ENCODE measurements around the gene MSI2.

MSI2 gene

DNA sequence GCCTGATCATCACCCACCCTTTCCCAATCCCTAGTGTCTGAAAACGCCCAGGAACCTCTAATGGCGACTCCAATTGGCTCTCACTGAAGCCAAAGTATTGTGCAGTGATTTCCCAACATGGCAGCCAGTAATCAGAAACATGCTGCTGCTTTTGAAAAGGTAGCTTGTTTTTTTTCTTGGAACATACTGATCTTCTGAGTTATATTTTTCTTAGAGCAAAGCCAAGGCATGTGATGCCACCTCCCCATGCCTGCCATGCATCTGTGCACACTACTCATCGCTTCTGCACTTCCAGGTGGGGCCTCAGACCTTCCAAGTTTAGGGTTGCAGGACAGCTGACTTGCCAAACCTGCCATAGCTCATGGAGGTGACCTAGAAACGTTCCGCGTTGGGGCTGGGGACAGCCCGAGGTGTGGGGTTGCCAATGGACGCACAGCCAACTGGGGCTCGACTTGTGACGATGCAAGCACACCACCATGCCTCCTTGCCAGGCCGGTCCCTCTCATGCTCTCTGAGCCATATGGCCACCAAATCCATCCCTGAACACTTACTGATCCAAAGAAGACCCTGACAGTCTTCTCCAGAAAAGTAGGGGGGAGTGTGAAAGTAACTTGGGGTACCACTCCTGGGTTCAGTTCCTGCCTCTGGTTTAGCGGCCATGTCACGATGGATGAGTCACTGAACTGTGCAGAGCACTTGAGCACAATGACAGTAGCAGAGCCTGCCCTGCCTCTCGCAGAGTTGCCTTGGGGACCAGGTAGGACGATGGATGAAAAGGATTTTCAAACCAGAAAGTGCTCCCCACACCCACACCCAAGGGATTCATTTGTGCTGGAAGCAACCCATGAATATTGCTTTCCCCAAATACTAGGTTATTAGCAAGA lies 333.1 kb downstream of the MSI2 start:
- DNase-seq = no peak

GRCh38 chr17:57593739-57594462 lies 337.6 kb downstream of the MSI2 start:
- no peak for DNase-seq

GRCh38 chr17:57594767-57595166 lies 338.4 kb downstream of the MSI2 start:
- no peak for DNase-seq

- DNase-seq = no peak
Measured at GRCh38 chr17:57595426-57595825, 339.1 kb downstream of the MSI2 start.

- no peak for DNase-seq
Measured at GRCh38 chr17:57595947-57596695, 339.8 kb downstream of the MSI2 start.

DNA sequence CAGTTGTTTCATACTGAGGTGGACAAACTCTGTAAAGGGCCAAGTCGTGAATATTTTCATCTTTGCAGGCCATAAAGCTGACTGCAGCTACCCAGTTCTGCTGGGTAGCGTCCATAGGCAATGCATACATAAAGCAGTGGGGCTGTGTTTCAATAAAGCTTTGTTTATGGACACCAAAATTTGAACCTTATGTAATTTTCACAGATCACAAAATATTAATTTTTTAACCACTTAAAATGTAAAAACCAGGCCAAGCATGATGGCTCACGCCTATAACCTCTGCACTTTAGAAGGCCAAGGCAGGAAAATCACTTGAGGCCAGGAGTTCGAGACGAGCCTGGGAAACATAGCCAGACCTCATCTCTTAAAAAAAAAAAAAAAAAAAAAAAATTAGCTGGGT lies 340.8 kb downstream of the MSI2 start:
- no peak for DNase-seq

GRCh38 chr17:57597531-57598453 lies 341.5 kb downstream of the MSI2 start:
- DNase-seq = peak in 1 of 2 donors; percentile 42

- DNase-seq = no peak
Measured at GRCh38 chr17:57599271-57600045, 343.1 kb downstream of the MSI2 start.

- DNase-seq = peak; percentile 31 to 33
Measured at GRCh38 chr17:57600074-57600473, 343.8 kb downstream of the MSI2 start.

- no peak for DNase-seq
Measured at GRCh38 chr17:57601143-57601735, 344.9 kb downstream of the MSI2 start.

DNA sequence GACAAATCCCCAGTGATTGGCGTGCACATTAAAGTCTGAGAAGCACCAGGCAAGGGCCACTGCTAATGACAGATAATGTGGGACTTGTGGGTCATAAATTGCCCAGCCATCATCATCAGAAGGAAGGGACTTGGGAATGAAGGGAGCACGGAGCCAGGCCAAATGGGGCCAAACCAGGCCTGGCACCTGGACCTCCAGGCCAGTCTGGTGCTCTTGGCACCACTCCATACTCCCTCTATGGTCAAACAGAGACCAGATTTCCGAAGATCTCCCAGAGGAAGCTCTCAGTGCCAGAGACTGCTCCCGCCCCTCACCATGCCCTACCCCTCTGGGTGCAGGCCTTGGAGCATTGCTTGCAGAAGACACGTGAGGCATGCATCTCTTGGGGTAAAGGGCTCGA lies 346.6 kb downstream of the MSI2 start:
- DNase-seq = no peak

DNA sequence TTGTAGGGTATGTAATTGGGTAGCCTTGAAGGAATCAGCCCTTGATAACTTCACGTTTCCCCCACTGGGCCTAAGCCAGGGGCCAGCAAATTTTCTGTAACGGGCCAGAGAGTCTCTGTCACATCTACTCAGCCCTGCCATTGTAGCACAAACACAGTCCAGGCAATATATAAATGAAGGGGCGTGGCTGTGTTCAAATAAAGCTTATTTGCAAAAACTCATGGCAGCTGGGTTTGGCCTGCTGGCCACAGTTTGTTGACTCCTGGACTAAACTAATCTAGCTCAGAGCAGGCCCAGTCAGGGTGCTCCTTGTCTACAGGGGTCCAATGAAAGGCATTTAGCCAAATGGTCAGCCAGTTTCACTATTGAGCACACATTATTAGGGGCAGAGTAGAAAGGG lies 347.2 kb downstream of the MSI2 start:
- DNase-seq = no peak

DNA sequence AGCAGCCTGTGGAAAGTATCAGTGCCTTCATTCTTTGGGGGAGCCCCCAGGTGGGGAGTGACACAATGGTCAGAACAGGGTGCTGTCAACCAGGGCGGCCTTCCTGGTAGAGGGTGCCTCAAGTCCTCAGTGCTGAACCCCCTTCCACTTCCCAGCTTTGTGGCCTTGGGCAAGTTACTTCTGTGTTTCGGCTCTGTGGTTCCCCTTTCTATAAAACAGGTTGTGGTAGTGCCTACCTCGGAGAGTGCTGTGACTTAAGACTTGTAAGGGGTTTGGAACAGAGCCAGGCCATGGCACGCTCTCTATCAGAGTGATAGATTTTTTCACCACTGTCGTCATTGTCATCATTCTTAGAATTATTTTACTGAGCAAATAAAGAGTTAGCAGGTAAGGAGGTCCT lies 347.7 kb downstream of the MSI2 start:
- DNase-seq = peak; percentile 62 to 74

GRCh38 chr17:57604771-57605674 lies 348.7 kb downstream of the MSI2 start:
- peak; percentile 20 to 22 for DNase-seq

DNA sequence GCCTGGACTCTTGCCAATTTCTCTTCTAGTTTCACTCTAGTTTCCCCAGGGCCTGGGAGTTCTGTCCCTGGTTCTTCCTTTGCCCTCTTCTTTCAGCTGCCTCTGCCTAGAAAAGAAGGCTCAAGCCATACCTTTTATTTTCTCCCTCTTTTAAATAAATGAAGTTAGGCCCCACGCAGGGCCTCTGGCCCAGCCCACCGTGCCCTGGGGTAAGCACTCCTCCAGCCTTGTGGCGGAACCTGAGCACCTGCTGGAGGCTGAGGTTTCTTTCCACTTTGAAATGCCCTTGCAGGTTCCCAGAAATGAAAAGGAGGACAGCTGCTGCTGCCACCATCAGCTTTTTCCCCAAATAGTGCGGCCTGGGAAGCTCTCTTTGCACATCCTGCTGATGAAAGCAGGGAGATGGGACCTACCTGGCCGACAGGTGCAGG lies 349.4 kb downstream of the MSI2 start:
- DNase-seq = no peak

GRCh38 chr17:57606111-57606875 lies 350.0 kb downstream of the MSI2 start:
- DNase-seq = no peak

GRCh38 chr17:57607553-57608120 lies 351.3 kb downstream of the MSI2 start:
- no peak for DNase-seq

- no peak for DNase-seq
Measured at GRCh38 chr17:57608369-57609124, 352.2 kb downstream of the MSI2 start.

Data from activated CD4-positive, alpha-beta T cell treated with anti-CD3 and anti-CD28 coated beads for 4 hours (primary cell).